ENCODE results near the gene CYP20A1. TPM values are rescaled to one million over a fixed set of nuclear protein-coding genes. Genes with fewer than 3 reads are reported as not detected.

CYP20A1 gene
- total and polyA plus RNA-seq, 2 of the 8 experiments (the other 6 are each of a cell fraction or from before 2014, with no cell fraction given), result 6.2 to 21.5 TPM

- H2BK15ac ChIP-seq (ENCODE audit: low read length), result no peak overlapping the region
Measured at GRCh38 chr2:203238292-203238703, 520 bp upstream of the CYP20A1 start.

More at GRCh38 chr2:203238292-203238703, 520 bp upstream of the CYP20A1 start:
- FAIRE-seq (no peak), DNase-seq (ENCODE audit: low read depth in 1 of 2, low spot score in 2 of 2) (no peak)
- POLR2A ChIA-PET (ENCODE audit: partially characterized antibody), result interaction anchor here (0.8 to 3.3 kb wide), 10 partner anchors 9 to 602 kb away, joined by 3 to 14 read pairs (median 4); partner anchors contain the start of genes ABI2, CARF and WDR12
- peak overlapping the region; percentile 88 for H4K5ac ChIP-seq (ENCODE audit: insufficient read length, low read depth, low read length)
- no peak overlapping the region for H3K14ac ChIP-seq (ENCODE audit: insufficient read length)
- no peak overlapping the region for H3K23ac ChIP-seq (ENCODE audit: insufficient read length)
- H3K79me2 ChIP-seq (ENCODE audit: control insufficient read depth in 1 of 2, insufficient read depth in 2 of 2, low read length in 2 of 2), result peaks cover 0 to 21% of the 10 kb centered on the region in 2 experiments; a peak in 3 of 4 replicates
- H2AK5ac ChIP-seq (ENCODE audit: low read depth, low read length), result no peak overlapping the region
- WGBS, 2 experiments (ENCODE audit: extremely low coverage in 1 of 2, insufficient coverage in 1 of 2, insufficient read length in 1 of 2, insufficient replicate concordance in 2 of 2, low coverage in 1 of 2, low lambda C conversion rate in 2 of 2, missing lambda C conversion rate in 1 of 2), result 37% methylated on average over 18 of the region's 22 CpGs; no CpG with 5 or more reads in 1 of the 2 experiments
- H2AFZ ChIP-seq (ENCODE audit: low read length), result peak overlapping the region; percentile 99
- H3K56ac ChIP-seq (replicated peaks; ENCODE audit: insufficient read length, low read depth, low read length), result no peak overlapping the region
- peak overlapping the region; percentile 75 to 89 (median 82) for H3K4me3 ChIP-seq (ENCODE audit: extremely low read depth in 1 of 4, insufficient read depth in 2 of 4, low read depth in 3 of 4, low read length in 4 of 4)
- no peak overlapping the region for H2BK20ac ChIP-seq (ENCODE audit: low read length)
- H3K27me3 ChIP-seq (replicated peaks in 1 of 4; ENCODE audit: control insufficient read depth in 3 of 4, extremely low read depth in 1 of 4, insufficient read depth in 3 of 4, low read length in 3 of 4), result no peaks in the 10 kb centered on the region
- no peak overlapping the region for H2BK120ac ChIP-seq (replicated peaks; ENCODE audit: low read depth, low read length)
- H4K20me1 ChIP-seq (replicated peaks in 1 of 2; ENCODE audit: control insufficient read depth in 1 of 2, insufficient read depth in 2 of 2, low read length in 2 of 2), result no peaks in the 10 kb centered on the region
- no peaks in the 10 kb centered on the region for H3K9me3 ChIP-seq (ENCODE audit: insufficient read depth in 2 of 2, low read depth in 1 of 2, low read length in 1 of 2)
- H3K4me2 ChIP-seq (ENCODE audit: insufficient read depth in 1 of 2, low read depth in 2 of 2, low read length in 2 of 2), result peak overlapping the region; percentile 77 to 79
- no peaks in the 10 kb centered on the region for H3K4me1 ChIP-seq (replicated peaks in 1 of 4; ENCODE audit: control insufficient read depth in 3 of 4, insufficient read depth in 4 of 4, low read length in 3 of 4)
- H3K23me2 ChIP-seq (ENCODE audit: low read depth, low read length), result no peaks in the 10 kb centered on the region; the same call in 1 of the 2 replicates
- peak overlapping the region; percentile 54 for H4K91ac ChIP-seq (replicated peaks; ENCODE audit: insufficient read length, low read length)
- H2BK5ac ChIP-seq (ENCODE audit: low read depth, low read length), result peak overlapping the region; percentile 49; the same call in 1 of the 2 replicates
- no peaks in the 10 kb centered on the region for H3K36me3 ChIP-seq (ENCODE audit: control insufficient read depth in 2 of 4, insufficient read depth in 4 of 4, low read length in 3 of 4)
- H3K18ac ChIP-seq (ENCODE audit: extremely low read depth, low read length), result peak overlapping the region; percentile 71
- H4K8ac ChIP-seq (ENCODE audit: extremely low read depth, insufficient read depth, low read length), result peak overlapping the region; percentile 75; the same call in 1 of the 2 replicates
- H3K4ac ChIP-seq (replicated peaks; ENCODE audit: insufficient read length, low read depth, low read length), result peak overlapping the region; percentile 78
- no peak for TF ChIP-seq CEBPB (IDR thresholded peaks at IDR 0.05; ENCODE audit: low read depth, low read length)
- peak; percentile 20; the same call in 1 of the 2 replicates for TF ChIP-seq KDM1A (IDR thresholded peaks at IDR 0.05; ENCODE audit: borderline replicate concordance, low read length)
- TF ChIP-seq YY1 (IDR thresholded peaks at IDR 0.05; ENCODE audit: low read depth, low read length), result no peak
- CTCF ChIA-PET (ENCODE audit: partially characterized antibody), result interaction anchor here (0.6 to 1.8 kb wide), 7 partner anchors 9 to 526 kb away, joined by 3 to 4 read pairs (median 3); no protein-coding TSS in a partner anchor
- H3K27ac ChIP-seq (ENCODE audit: low read depth, low read length), result peak overlapping the region; percentile 66
- H2BK12ac ChIP-seq (ENCODE audit: low read depth, low read length), result no peak overlapping the region
- H3K9ac ChIP-seq (replicated peaks in 1 of 4; ENCODE audit: extremely low read depth in 1 of 4, low read depth in 3 of 4, low read length in 3 of 4), result peak overlapping the region in 3 of 4 experiments; percentile 70 to 91 (median 89); a peak in 6 of 7 replicates
- peaks cover 3% of the 10 kb centered on the region; the same call in 1 of the 2 replicates for H3K79me1 ChIP-seq (ENCODE audit: low read depth, low read length)
